PC-9 (cell line): ENCODE results near the gene MOB1A. TPM values are rescaled to one million over a fixed set of nuclear protein-coding genes. Genes with fewer than 3 reads are reported as not detected.

Experiments used
- BruUV-seq: library from RNA; stranded (reverse); fragments of 400-500 nt; replicated peaks from 2 replicates; lab custom pipeline; 2021; lab: Mats Ljungman, UMichigan
- CTCF ChIA-PET: fragments of 300-600 bp; sonication (Branson Sonifier 250); formaldehyde crosslinking; loops from one replicate; lab custom pipeline; 2022; ENCODE audit warnings: antibody characterized with exemption; lab: Charles Lee
- POLR2A ChIA-PET: fragments of 300-600 bp; sonication (Branson Sonifier 250); formaldehyde crosslinking; loops from one replicate; lab custom pipeline; 2022; ENCODE audit warnings: antibody characterized with exemption; ENCODE audit not compliant: unreplicated experiment; lab: Charles Lee
- DNase-seq, 2 experiments: peaks; one replicate each; pipeline versions ENCODE4 v3.0.0 to v3.0.0-alpha.2; 2015 to 2022; ENCODE audit warnings: mixed read lengths in 1 of 2
- H2AFZ ChIP-seq: fragments of 200-600 bp; sonication (generic); 2 replicates; pipeline ENCODE4 v1.8.1; 2017; ENCODE audit warnings: antibody characterized with exemption
- H3F3A ChIP-seq: fragments of 200-600 bp; sonication (generic); 2 replicates; pipeline ENCODE4 v1.8.1; 2017; ENCODE audit warnings: antibody characterized with exemption, mild to moderate bottlenecking, low read depth; ENCODE audit not compliant: insufficient read depth
- H3K27ac ChIP-seq: fragments of 200-600 bp; sonication (generic); 2 replicates; pipeline ENCODE4 v1.6.1; 2016; ENCODE audit warnings: mixed run types
- H3K27me3 ChIP-seq: fragments of 200-600 bp; sonication (generic); 2 replicates; pipeline ENCODE4 v1.6.1; 2016; ENCODE audit warnings: low read depth, mixed run types; ENCODE audit not compliant: insufficient read depth
- H3K36me3 ChIP-seq: fragments of 200-600 bp; sonication (generic); 2 replicates; pipeline ENCODE4 v1.6.1; 2016; ENCODE audit warnings: low read depth, mixed run types
- H3K4me1 ChIP-seq: fragments of 200-600 bp; sonication (generic); replicated peaks from 2 replicates; pipeline ENCODE4 v1.6.1; 2016; ENCODE audit warnings: mixed run types; ENCODE audit not compliant: insufficient read depth
- H3K4me2 ChIP-seq: fragments of 200-600 bp; sonication (generic); 2 replicates; pipeline ENCODE4 v1.6.1; 2017; ENCODE audit warnings: mixed run types
- H3K4me3 ChIP-seq: fragments of 200-600 bp; sonication (generic); 2 replicates; pipeline ENCODE4 v1.6.1; 2016; ENCODE audit warnings: mixed run types
- H3K79me2 ChIP-seq: fragments of 200-600 bp; sonication (generic); 2 replicates; pipeline ENCODE4 v1.6.1; 2017; ENCODE audit warnings: low read depth, mixed run types
- H3K9me2 ChIP-seq: fragments of 200-600 bp; sonication (generic); 2 replicates; pipeline ENCODE4 v1.8.1; 2017; ENCODE audit warnings: mild to moderate bottlenecking; ENCODE audit not compliant: insufficient read depth
- H3K9me3 ChIP-seq: fragments of 200-600 bp; sonication (generic); 2 replicates; pipeline ENCODE4 v1.8.1; 2016; ENCODE audit warnings: low read depth; ENCODE audit not compliant: insufficient read depth
- H4K20me1 ChIP-seq: fragments of 200-600 bp; sonication (generic); 2 replicates; pipeline ENCODE4 v1.8.1; 2017; ENCODE audit not compliant: insufficient read depth
- CTCF ChIP-seq: fragments of 200-600 bp; sonication (generic); conservative IDR thresholded peaks from 2 replicates; pipeline ENCODE4 v1.6.1; 2017; ENCODE audit warnings: mixed run types, antibody characterized with exemption, mild to moderate bottlenecking, moderate library complexity
- EZH2 ChIP-seq: fragments of 200-600 bp; sonication (generic); IDR thresholded peaks from 2 replicates; pipeline ENCODE4 v1.8.0; 2017; ENCODE audit warnings: antibody characterized with exemption, low read depth
- intact Hi-C: fragments of 100-400 bp; cut with micrococcal nuclease; formaldehyde crosslinking; loops from one replicate; pipeline ENCODE4 v1.10.0; 2022; ENCODE audit not compliant: unreplicated experiment
- total RNA-seq: library from RNA; stranded (reverse); gene quantifications from 2 replicates; pipeline ENCODE4 v1.2.3, GENCODE V29; 2021

MOB1A gene
- total RNA-seq, 1 experiment from 2014 or later, result 143 TPM

GRCh38 chr2:74138600-74139323 lies 39.9 kb downstream of the MOB1A start:
- CTCF ChIA-PET, result interaction anchor here (0.7 kb wide), 1 partner anchor 264 kb away, joined by 3 read pairs; no protein-coding TSS in a partner anchor
- intact Hi-C loops, result no loop called here

GRCh38 chr2:74137651-74138599 lies 40.8 kb downstream of the MOB1A start:
- no peak overlapping the region for H2AFZ ChIP-seq
- TF ChIP-seq CTCF (no peak), EZH2 (no peak)
- no peaks in the 10 kb centered on the region for H3K27me3 ChIP-seq
- BruUV-seq, result no TSS peak
- no peak for DNase-seq
- no peak overlapping the region for H3K4me3 ChIP-seq
- intact Hi-C loops, result no loop called here
- H3K4me2 ChIP-seq, result no peak overlapping the region
- H3K79me2 ChIP-seq, result no peaks in the 10 kb centered on the region
- H3K9me3 ChIP-seq, result no peaks in the 10 kb centered on the region
- H3F3A ChIP-seq, result no peaks in the 10 kb centered on the region
- H4K20me1 ChIP-seq, result no peaks in the 10 kb centered on the region
- H3K36me3 ChIP-seq, result no peaks in the 10 kb centered on the region
- ChIA-PET POLR2A (no interaction called here), CTCF (no interaction called here)
- no peak overlapping the region for H3K27ac ChIP-seq
- no peaks in the 10 kb centered on the region for H3K9me2 ChIP-seq
- no peaks in the 10 kb centered on the region for H3K4me1 ChIP-seq

More at GRCh38 chr2:74138600-74139323, 39.9 kb downstream of the MOB1A start:
- no peaks in the 10 kb centered on the region for H3K79me2 ChIP-seq
- TF ChIP-seq EZH2 (no peak), CTCF (no peak)
- BruUV-seq, result no TSS peak
- no peak overlapping the region for H3K4me3 ChIP-seq
- no peaks in the 10 kb centered on the region for H4K20me1 ChIP-seq
- no peaks in the 10 kb centered on the region for H3K36me3 ChIP-seq
- no peak overlapping the region for H3K4me2 ChIP-seq
- POLR2A ChIA-PET, result no interaction called here
- no peaks in the 10 kb centered on the region for H3K27me3 ChIP-seq
- H2AFZ ChIP-seq, result no peak overlapping the region
- no peaks in the 10 kb centered on the region for H3K9me3 ChIP-seq
- H3K27ac ChIP-seq, result no peak overlapping the region
- H3F3A ChIP-seq, result no peaks in the 10 kb centered on the region
- DNase-seq, result no peak
- no peaks in the 10 kb centered on the region for H3K4me1 ChIP-seq
- H3K9me2 ChIP-seq, result no peaks in the 10 kb centered on the region

- H3K27me3 ChIP-seq, result no peaks in the 10 kb centered on the region
- H3K4me1 ChIP-seq, result no peaks in the 10 kb centered on the region
- H3K36me3 ChIP-seq, result no peaks in the 10 kb centered on the region
- H3K79me2 ChIP-seq, result no peaks in the 10 kb centered on the region
- H3F3A ChIP-seq, result peaks cover 8% of the 10 kb centered on the region
- BruUV-seq, result no TSS peak
- ChIA-PET POLR2A (no interaction called here), CTCF (no interaction called here)
- H2AFZ ChIP-seq, result no peak overlapping the region
- no peak overlapping the region for H3K27ac ChIP-seq
- no peaks in the 10 kb centered on the region; the same call in 1 of the 2 replicates for H4K20me1 ChIP-seq
- intact Hi-C loops, result no loop called here
- no peaks in the 10 kb centered on the region for H3K9me2 ChIP-seq
- TF ChIP-seq EZH2 (no peak), CTCF (no peak)
- no peak overlapping the region for H3K4me3 ChIP-seq
- DNase-seq, result no peak
- no peaks in the 10 kb centered on the region for H3K9me3 ChIP-seq
- no peak overlapping the region for H3K4me2 ChIP-seq
Measured at GRCh38 chr2:74131901-74132300, 46.8 kb downstream of the MOB1A start.
